ENCODE results near the gene CYP4X1.
"Not testable (repeated sequence)": the region's sequence is repeated elsewhere in the genome, so short reads cannot be mapped to it uniquely, and the experiment has no call there.

Gene CYP4X1

GRCh38 chr1:47069509-47069908 lies 46.0 kb downstream of the CYP4X1 start:
- DNase-seq, result not testable (repeated sequence)

GRCh38 chr1:47089356-47089755 lies 65.9 kb downstream of the CYP4X1 start:
- not testable (repeated sequence) for DNase-seq

- not testable (repeated sequence) for DNase-seq
Observed at GRCh38 chr1:47091476-47091875, 68.0 kb downstream of the CYP4X1 start.
